Panc1 (cell line): Measurements from ENCODE around the gene GALNT9. TPM values are rescaled to one million over a fixed set of nuclear protein-coding genes. Genes with fewer than 3 reads are reported as not detected.

Experiments
- ATAC-seq: fragments of 200-7000 bp; cut with Tn5 transposase; 2 replicates; pipeline ENCODE4 v1.9.1; 2020; ENCODE audit warnings: mild to moderate bottlenecking, moderate library complexity
- BruUV-seq: library from RNA; stranded (reverse); fragments of 400-500 nt; replicated peaks from 2 replicates; lab custom pipeline; 2021; lab: Mats Ljungman, UMichigan
- CTCF ChIA-PET: fragments of 300-600 bp; sonication (Branson Sonifier 250); formaldehyde crosslinking; loops from one replicate; lab custom pipeline; 2022; ENCODE audit warnings: antibody characterized with exemption; lab: Charles Lee
- POLR2A ChIA-PET: fragments of 300-600 bp; sonication (Branson Sonifier 250); formaldehyde crosslinking; loops from one replicate; lab custom pipeline; 2022; ENCODE audit warnings: antibody characterized with exemption; lab: Charles Lee
- DNase-seq: peaks from one replicate; pipeline ENCODE4 v3.0.0-alpha.2; 2010; ENCODE audit warnings: low read depth, low spot score
- H3K27ac ChIP-seq: 2 replicates; pipeline ENCODE4 v1.5.1; 2011; ENCODE audit warnings: mild to moderate bottlenecking, low read length, inconsistent platforms
- H3K27me3 ChIP-seq: fragments of 200-500 bp; sonication (Bioruptor generic); 2 replicates; pipeline ENCODE4 v1.6.0; 2014; ENCODE audit warnings: low read length, inconsistent platforms; ENCODE audit not compliant: control insufficient read depth, insufficient read depth
- H3K36me3 ChIP-seq: fragments of 200-500 bp; sonication (Bioruptor generic); 2 replicates; pipeline ENCODE4 v1.5.1; 2014; ENCODE audit warnings: inconsistent platforms, mild to moderate bottlenecking, low read length, moderate library complexity; ENCODE audit not compliant: control insufficient read depth, insufficient read depth
- H3K4me1 ChIP-seq: 2 replicates; pipeline ENCODE4 v1.5.1; 2011; ENCODE audit warnings: inconsistent platforms, mild to moderate bottlenecking, low read length, moderate library complexity; ENCODE audit not compliant: control insufficient read depth, insufficient read depth
- H3K4me3 ChIP-seq, 2 experiments: 2 replicates each; pipeline ENCODE4 v1.5.1; 2011 to 2012; ENCODE audit warnings: low read depth in 2 of 2, low read length in 2 of 2, mild to moderate bottlenecking in 2 of 2, inconsistent platforms in 1 of 2, moderate library complexity in 1 of 2
- H3K9me3 ChIP-seq: fragments of 200-500 bp; sonication (Bioruptor generic); 2 replicates; pipeline ENCODE4 v1.5.1; 2014; ENCODE audit warnings: low read depth, mild to moderate bottlenecking, inconsistent platforms, low read length, moderate library complexity; ENCODE audit not compliant: control insufficient read depth, insufficient read depth
- CTCF ChIP-seq: fragments of 450-650 bp; IDR thresholded peaks from 2 replicates; pipeline ENCODE4 v1.5.1; 2017; ENCODE audit warnings: mild to moderate bottlenecking
- POLR2AphosphoS5 ChIP-seq: IDR thresholded peaks from 2 replicates; pipeline ENCODE4 v1.6.1; 2012; ENCODE audit warnings: mild to moderate bottlenecking, low read depth, low read length, moderate library complexity
- REST ChIP-seq, 2 experiments: IDR thresholded peaks; 2 replicates each; pipeline ENCODE4 v1.6.1; 2011 to 2012; ENCODE audit warnings: low read depth in 2 of 2, control low read depth in 1 of 2, low read length in 1 of 2, mild to moderate bottlenecking in 1 of 2, moderate library complexity in 1 of 2; ENCODE audit not compliant: insufficient read depth in 1 of 2
- SIN3A ChIP-seq: IDR thresholded peaks from 2 replicates; pipeline ENCODE4 v1.6.1; 2012; ENCODE audit warnings: low read depth, mild to moderate bottlenecking, low read length, moderate library complexity, borderline replicate concordance; ENCODE audit not compliant: insufficient read depth
- TCF7L2 ChIP-seq: IDR thresholded peaks from 2 replicates; pipeline ENCODE4 v1.6.1; 2011; ENCODE audit warnings: mild to moderate bottlenecking, low read depth, low read length, inconsistent platforms
- in situ Hi-C: cut with HindIII; loops from 2 replicates; pipeline ENCODE4 v1.10.0; 2016; ENCODE audit warnings: low sequenced_read_pairs, low pct_unique_long_range_greater_than_20kb
- intact Hi-C: fragments of 100-400 bp; cut with micrococcal nuclease; formaldehyde crosslinking; loops from one replicate; pipeline ENCODE4 v1.10.0; 2022; ENCODE audit not compliant: unreplicated experiment
- total RNA-seq: library from RNA; stranded (reverse); gene quantifications from one replicate; pipeline ENCODE4 v1.2.1, GENCODE V29; 2021; ENCODE audit not compliant: unreplicated experiment

GALNT9 gene
- total RNA-seq, 1 experiment from 2014 or later = 0.33 TPM

GRCh38 chr12:132263451-132264049 is 65.8 kb downstream of the GALNT9 start:
- in situ Hi-C loops = no loop called here
- Histone ChIP-seq H3K27ac (no peak overlapping the region), H3K4me1 (no peaks in the 10 kb centered on the region), H3K4me3 (no peak overlapping the region), H3K27me3 (no peaks in the 10 kb centered on the region; the same call in 1 of the 2 replicates), H3K36me3 (no peaks in the 10 kb centered on the region), H3K9me3 (no peaks in the 10 kb centered on the region)
- no TSS peak for BruUV-seq
- intact Hi-C loops = no loop called here
- ATAC-seq (0 out of 2 replicates have a peak, but pooled peaks have one; percentile 6), DNase-seq (no peak)
- ChIA-PET CTCF (interaction anchor here (0.6 kb wide), 1 partner anchor 26 kb away, joined by 5 read pairs; no protein-coding TSS in a partner anchor), POLR2A (no interaction called here)
- TF ChIP-seq REST (IDR thresholded peaks at IDR 0.05; ENCODE audit: insufficient read depth in 1 of 2, low read depth in 2 of 2, low read length in 1 of 2) (no peak), SIN3A (no peak), POLR2AphosphoS5 (no peak), CTCF (no peak), TCF7L2 (no peak)

GRCh38 chr12:132263061-132263360 is 66.4 kb downstream of the GALNT9 start:
- DNase-seq = no peak
- Histone ChIP-seq H3K4me1 (no peaks in the 10 kb centered on the region), H3K27ac (no peak overlapping the region), H3K36me3 (no peaks in the 10 kb centered on the region), H3K9me3 (no peaks in the 10 kb centered on the region), H3K4me3 (no peak overlapping the region), H3K27me3 (no peaks in the 10 kb centered on the region; the same call in 1 of the 2 replicates)
- ChIA-PET POLR2A (no interaction called here), CTCF (interaction anchor here (0.6 to 0.7 kb wide), 2 partner anchors 26 to 52 kb away, joined by 3 to 5 read pairs; no protein-coding TSS in a partner anchor)
- no peak; the same call in 1 of the 2 replicates for ATAC-seq
- in situ Hi-C loops = no loop called here
- BruUV-seq = no TSS peak
- no peak for TF ChIP-seq CTCF
- no peak for TF ChIP-seq POLR2AphosphoS5
- TF ChIP-seq TCF7L2 = no peak
- no peak for TF ChIP-seq REST (IDR thresholded peaks at IDR 0.05; ENCODE audit: insufficient read depth in 1 of 2, low read depth in 2 of 2, low read length in 1 of 2)
- TF ChIP-seq SIN3A = no peak
- intact Hi-C loops = no loop called here
